Stimulated activated CD4-positive, alpha-beta T cell treated with anti-CD3 and anti-CD28 coated beads, Interleukin-12 subunit alpha, Interleukin-12 subunit beta, amount 100 ng/mL, for 4 hours (primary cell): ENCODE measurements around the gene ATG14.
"Not testable (repeated sequence)": the region's sequence is repeated elsewhere in the genome, so short reads cannot be mapped to it uniquely, and the experiment has no call there.

Experiments used
- DNase-seq: peaks from one replicate; pipeline ENCODE4 v3.0.0-alpha.2; 2020

Gene ATG14, protein sequence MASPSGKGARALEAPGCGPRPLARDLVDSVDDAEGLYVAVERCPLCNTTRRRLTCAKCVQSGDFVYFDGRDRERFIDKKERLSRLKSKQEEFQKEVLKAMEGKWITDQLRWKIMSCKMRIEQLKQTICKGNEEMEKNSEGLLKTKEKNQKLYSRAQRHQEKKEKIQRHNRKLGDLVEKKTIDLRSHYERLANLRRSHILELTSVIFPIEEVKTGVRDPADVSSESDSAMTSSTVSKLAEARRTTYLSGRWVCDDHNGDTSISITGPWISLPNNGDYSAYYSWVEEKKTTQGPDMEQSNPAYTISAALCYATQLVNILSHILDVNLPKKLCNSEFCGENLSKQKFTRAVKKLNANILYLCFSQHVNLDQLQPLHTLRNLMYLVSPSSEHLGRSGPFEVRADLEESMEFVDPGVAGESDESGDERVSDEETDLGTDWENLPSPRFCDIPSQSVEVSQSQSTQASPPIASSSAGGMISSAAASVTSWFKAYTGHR

DNA sequence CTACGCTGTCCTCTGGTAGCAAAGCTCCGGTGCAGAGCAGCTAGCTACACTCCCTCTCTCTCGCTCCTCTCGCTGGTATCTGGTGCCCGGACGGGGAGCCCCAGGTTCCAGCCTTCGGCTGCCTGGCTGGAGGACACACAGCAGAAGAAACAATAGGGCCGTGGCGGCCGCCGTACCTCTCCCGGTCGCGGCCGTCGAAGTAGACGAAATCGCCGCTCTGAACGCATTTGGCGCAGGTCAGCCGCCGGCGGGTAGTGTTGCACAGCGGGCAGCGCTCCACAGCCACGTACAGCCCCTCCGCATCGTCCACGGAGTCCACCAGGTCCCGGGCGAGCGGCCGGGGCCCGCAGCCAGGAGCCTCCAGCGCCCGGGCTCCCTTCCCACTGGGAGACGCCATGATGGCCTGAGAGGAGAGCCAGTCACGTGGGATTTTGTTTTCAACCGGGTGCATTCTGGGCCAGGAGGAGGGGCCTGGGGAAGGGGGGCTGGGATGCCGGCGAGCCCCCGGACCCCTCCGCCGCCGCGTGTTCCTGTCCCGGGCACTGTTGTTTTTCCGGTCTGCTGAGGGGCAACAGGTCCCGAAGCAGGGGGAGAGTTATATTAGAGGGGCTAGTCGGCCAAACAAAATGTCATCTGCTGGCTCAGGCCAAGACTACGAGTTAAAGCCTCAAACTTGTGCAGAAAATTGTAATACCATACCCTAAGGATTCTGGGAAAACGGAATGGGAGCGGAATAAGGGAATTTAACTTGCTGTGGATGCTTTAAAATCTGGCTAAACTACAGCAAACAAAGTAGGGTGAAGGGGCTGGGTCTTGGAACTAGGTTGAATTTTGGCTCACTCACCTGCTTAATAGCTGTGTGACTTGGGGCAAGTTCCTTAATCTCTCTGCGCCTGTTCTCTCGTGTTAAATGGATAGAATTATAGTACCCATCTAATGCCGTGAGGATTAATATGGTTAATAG is at the start of gene ATG14:
TSS of gene ATG14 (minus strand) at position 405 of the 964 bp plus-strand sequence. CDS start at position 397, 8 bp downstream.
- peak; percentile 68 for DNase-seq

DNA sequence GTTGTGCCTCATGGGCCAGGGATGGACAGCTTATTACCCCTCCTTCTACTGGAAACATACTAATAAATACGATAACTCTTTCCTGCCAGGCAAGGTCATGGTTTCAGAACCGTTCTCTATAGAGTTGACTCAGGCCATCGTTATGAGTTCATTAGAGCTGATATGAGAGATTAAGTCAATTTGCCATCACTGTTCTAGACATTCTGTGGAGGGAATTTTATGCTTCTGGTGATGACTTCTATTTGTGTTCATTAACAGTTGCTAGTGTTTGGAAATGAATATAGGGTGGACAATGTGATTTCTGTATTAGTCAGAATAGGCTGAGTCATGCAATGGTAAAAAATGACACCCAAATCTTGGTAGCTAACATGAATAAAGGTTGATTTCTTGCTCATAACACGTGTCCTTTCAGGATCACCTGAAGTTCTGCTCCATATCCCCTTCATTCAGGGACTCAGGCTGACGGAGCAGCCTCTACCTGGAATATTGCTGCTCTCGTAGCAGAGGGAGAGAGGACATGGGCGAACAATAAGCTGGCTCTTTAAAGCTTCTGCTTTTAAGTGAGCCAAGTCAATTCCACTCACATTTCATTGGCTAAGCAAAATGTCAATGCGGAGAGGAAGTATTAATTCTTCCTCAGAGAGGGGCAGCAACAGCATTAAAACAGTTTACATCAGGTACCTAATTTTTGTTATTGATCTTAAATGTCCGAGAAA is 47.3 kb upstream of the ATG14 start:
- DNase-seq, result no peak

DNA sequence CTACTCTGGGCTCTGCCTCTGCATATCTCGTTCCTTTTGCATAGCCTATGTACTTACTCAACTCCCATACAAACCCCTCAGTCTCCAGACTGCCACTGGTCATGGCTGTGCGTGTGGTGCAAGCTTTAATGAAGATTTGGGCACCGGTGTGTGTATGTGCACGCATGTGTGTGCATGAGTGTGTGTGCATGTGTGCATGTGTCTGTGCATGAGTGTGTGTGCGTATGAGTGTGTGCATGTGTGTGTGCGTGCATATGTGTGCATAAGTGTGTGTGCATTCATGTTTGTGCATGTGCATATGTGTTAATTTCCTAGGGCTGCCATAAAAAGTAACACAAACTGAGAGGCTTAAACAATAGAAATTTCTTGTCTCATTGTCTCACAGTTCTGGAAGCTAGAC is 45.9 kb upstream of the ATG14 start:
- DNase-seq, result no peak

DNA sequence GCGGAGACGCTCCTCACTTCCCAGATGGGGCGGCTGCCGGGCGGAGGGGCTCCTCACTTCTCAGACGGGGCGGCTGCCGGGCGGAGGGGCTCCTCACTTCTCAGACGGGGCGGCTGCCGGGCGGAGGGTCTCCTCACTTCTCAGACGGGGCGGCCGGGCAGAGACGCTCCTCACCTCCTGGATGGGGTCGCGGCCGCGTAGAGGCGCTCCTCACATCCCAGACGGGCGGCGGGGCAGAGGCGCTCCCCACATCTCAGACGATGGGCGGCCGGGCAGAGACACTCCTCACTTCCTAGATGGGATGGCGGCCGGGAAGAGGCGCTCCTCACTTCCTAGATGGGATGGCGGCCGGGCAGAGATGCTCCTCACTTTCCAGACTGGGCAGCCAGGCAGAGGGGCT is 44.8 kb upstream of the ATG14 start:
- not testable (repeated sequence) for DNase-seq

DNA sequence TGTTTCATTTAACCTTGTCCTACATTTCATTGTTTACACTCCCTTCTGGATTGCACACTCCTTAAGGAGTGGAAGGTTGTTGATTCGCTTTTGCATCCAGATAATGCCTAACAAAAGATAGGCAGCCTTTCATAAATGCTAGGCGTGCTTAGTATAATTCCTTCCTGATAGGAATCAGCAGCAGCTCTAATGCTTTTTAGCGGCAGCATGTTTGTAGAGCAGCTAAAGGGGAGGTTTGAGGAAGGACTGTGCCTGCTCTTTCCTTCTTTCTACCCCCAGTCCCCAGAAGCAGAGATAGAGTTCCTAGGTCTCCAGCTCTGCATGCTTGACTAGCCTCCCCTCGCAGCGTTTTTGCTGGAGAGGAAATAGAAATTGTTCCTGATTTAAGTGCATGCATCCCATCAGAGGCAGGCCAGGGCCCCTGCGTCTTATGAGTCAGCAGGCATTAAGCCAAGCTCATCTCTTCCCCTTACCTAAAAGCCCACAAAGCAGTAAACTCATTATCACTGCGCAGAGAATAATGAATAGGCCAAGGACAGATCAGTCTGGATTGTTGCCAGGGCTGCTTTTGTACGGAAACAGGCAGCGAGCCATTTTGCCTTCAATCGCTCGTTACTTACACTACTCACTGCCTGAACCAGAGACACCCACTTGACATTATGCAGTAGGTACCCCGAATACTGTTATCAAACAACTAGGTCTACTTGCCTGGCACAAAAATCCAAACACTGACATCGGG is 42.8 kb upstream of the ATG14 start:
- no peak for DNase-seq

DNA sequence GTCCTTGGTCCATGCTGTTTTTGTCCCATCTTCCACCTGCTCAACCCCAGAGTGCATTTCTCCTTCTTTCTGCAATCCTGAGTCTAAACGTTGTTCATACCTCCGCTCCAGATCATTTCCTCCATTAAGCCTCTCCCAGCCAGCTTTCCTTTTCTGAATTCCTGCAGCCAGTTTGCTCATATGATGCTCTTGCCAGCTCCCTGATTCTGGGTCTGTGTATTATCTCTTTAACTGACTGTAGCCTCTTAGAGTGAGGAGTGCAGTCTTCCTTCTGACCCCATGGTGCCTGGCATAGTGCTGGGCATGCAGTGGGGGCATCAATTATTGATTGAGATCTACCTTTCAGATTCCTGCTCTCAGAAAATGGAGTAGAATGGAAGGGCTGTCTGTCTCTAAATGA is 40.3 kb upstream of the ATG14 start:
- DNase-seq, result no peak

DNA sequence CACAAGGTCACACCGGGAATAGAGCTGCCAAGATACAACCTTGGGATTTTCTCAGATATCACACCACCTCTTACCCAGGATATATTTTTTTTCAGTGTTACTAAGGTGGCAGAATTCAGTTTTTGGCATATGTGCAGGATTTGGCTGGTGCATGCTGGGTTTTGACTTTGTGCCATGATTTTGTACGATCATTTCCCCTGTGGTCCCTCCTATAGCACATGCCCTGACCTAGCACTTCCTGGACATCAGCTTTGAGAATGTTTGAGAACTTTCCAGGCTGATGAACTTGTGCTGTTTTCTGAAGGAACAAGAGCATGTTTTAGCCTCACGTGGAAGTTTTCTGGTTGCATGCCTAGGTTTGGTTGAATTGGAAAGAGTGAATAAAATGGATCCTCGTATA is 39.8 kb upstream of the ATG14 start:
- no peak for DNase-seq

DNA sequence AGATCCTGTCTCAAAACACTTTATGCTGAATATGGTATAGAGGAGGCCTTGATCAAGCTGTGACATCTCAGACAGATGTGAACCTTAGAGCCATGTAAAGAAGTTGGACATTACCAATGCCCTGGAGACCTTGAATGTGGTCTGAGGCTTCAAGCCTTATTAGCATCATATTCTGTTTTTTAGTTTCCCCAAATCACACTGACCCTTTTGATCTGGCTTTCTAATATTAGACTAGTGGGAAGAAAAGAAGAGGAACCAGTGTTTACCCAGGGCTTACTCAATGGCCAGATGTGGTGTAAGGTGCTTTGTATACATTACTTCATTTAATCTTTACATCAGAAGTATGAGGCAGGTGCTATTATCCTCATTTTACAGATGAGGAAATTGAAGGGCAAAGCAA is 39.4 kb upstream of the ATG14 start:
- DNase-seq, result no peak

DNA sequence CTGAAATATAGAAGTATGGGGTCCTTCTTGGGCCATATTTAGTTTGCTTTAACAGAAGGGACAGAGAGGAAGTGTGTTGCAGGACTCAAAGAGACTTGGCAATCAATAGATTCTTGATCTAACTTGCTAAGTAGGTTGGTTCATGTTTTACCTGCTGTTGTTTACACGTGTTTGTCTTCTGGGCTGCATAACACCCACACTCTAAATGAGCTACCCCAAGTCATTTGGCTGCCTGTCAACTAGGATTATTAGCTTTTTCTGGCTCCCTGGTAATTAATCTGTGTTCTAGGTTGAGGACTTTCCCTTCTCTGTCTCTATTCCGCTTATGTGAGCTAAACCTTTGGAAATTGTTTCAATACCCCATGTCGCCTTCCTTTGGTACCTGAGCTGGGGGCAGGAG is 38.9 kb upstream of the ATG14 start:
- no peak for DNase-seq

DNA sequence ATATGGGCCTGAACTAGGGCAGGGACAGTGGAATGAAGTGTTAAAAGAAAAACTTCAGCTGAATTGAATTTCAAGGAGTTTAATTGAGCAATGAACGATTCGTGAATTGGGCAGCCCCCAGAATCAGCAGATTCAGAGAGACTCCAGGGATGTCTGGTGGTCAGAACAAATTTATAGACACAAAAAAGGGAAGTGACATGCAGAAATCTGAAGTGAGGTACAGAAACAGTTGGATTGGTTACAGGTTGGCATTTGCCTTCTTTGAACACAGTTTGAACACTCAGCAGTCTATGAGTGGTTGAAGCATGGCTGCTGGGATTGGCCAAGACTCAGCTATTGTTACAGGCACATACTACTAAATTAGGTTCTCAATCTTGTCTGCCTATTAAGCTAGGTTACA is 38.5 kb upstream of the ATG14 start:
- DNase-seq, result no peak

DNA sequence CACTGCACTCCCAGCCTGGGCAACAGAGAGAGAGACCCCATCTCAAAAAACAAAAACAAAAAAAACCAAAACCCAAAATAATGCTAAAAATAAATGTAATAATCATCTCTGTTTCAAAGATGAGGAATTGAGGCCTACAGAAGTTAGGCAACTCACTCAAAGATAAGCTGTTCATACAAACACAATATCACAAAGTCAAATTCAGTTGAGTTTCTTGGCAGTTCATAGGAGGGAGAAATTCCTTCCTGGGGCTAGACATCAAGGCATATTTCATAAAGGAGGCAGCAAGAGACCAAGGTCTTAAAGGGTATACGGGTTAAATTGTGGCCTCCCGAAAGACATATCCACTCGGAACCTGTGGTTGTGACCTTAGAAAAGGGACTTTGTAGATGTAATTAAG is 37.5 kb upstream of the ATG14 start:
- no peak for DNase-seq

DNA sequence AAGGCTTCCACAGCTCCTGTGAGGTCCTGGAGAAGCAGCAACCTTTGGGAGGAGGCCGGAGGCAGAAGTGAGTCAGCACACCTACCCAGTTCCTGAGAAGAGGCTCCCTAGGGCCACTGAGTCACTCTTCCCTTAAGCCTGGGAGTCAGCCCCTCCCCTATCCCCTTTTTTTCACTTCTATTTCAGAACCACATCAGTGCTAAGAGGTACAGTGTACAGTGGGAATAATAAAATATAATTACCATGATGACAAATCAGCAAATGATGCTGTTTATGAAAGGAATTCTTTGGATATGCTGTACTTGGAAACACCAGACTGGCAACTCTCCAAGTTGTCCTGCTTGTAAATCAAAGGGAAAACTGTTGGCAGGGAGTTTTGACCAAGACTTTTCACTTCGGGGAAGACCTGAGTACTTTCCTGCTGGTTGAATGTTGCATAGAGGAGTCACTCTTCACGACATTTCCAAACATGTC is 36.5 kb upstream of the ATG14 start:
- no peak for DNase-seq

DNA sequence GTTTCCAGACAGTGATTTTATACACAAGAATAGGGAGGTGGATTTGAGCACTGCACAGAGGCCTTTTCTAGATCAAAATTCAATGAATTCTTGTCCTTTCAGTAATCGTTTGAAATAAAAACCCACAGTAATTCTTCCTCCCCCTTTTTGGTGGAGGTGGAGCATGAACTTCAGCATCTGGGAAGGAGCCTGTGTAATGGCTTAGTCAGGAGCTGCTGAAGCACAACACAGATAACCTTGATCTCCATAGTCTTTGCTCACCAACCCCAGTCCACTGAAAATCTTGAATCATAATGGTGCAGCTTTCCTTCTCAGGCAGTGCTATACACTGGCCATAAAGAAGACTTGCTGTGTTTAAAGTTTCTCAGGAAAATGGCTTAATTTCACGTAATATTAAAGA is 35.2 kb upstream of the ATG14 start:
- no peak for DNase-seq

DNA sequence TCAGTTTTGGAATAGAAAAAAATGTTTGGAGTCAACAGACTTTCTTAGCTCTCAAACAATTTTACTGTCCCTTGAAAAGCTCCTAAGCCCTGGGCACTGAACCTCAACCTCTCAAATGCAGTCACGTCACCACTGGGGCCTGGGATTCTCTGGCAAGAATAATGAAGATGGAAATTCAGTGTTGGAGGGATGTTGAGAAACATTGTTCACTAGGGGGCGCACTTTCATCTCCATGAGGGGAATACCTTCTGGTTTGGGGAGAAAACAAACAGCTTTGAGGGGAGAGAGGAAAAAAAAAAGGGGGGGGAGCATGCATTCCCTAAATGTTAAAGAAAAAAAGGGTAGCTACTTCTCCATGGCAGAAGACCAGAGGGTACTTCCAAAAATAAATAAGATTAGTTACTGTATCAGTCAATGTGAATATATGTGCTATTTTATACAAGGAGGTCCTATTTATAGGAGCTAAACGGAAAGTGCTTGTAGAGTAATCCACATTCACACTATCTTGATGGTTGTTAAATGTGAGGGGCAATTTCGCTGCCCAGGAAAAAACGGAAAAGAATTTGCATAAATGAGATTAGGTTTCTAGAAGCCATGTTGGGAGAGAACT is 34.6 kb upstream of the ATG14 start:
- DNase-seq, result peak; percentile 23

DNA sequence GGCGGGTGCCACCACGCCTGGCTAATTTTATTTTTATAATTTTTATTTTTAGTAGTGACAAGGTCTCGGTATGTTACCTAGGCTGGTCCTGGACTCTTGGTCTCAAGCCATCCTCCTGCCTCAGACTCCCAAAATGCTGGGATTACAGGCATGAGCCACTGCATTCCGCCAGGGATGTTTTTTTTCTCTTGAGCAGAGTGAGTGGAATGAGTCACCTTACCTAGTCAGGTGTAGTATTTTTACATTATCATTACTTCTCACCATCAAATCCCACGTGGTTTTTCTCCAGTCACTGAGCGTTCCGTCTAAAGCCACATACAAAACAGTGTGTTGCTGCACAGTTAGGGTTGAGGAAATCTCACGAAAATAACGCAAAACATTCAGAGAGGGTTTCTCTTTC is 29.7 kb upstream of the ATG14 start:
- DNase-seq, result no peak

DNA sequence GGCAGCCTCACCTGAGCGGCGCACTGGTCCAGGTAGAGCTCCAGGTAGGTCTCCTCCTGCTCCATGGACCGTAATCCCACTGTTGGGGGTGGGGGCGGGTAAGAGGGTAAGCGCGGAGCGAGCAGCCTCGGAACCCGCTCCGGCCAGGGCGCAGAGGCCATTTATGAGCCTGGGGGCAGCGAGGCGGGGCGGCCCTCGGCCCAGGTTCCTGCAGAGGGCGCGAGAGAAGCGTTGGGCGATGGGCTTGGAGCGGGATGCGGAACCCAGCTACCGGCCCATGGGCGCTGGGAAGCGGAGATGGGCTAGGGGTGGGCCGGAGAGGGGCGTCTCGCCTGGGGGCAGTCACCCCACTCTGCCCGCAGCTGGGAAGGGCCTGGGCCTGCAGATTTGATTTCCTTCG is 28.8 kb upstream of the ATG14 start, which contains the start of gene TBPL2:
TSS of gene TBPL2 (minus strand) at position 232 of the 400 bp plus-strand sequence. CDS start at position 65, 167 bp downstream.
- DNase-seq, result no peak

DNA sequence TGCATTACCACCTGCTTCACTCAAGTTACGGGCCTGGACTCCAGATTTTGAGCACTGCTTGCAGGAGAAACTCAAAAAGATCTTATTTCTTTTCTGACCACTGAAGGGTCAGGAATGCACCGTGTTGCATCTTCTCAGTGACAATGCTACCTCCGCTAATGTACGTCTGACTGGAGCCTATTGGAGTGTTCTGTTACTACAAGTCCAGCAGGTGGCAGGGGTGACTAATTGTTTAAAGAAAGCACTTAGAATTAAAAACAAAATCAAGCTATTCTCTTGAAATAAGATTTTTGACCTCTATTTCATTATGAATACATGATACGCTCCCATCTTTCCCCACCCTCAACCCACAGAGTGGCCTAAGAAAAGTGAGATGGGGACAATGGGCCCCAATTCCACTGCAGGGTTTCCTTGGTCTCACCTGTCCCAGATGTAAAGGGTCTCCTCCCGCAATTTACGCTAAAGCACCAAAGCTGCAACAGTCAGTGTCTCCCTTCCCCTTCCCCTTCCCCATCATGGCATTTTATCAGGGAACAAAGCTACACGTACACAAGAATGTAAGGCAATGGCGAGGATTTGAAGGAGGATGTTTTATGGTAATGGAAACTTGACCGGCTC is 26.5 kb upstream of the ATG14 start:
- no peak for DNase-seq

DNA sequence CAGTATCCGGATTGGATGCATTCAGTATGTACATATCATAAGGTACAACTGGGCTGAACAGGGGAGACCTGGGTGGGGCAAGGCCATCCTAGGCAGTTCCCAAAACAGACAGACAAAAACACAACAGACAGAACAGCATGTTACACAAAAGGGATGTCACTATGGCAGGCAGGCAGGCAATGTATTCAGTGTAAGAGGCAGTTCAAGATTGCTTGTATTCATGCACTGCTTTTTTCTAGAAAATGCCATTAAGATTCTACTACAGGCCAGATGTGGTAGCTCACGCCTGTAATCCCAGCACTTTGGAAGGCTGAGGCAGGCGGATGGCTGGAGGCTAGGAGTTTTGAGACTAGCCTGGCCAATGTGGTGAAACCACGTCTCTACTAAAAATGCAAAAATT is 25.3 kb upstream of the ATG14 start:
- DNase-seq, result no peak

DNA sequence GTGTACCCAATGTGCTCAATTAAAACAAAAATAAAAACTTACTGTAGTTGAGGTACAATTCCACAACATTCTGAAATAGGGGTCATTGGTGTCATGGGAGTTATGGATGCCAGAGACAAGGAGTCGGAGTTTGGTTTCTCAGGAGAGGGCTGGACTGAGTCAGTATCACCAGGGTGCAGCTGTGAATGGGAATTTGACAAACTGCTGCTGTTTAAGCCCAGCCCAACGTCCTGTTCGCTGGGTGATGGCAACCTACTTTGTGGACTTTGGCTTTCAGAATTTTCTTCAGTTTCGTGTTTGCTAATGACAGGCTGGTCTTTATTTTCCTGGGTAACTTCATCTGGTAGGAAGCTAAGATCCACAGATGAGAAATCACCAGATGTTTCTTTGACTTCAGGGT is 24.9 kb upstream of the ATG14 start:
- no peak for DNase-seq

DNA sequence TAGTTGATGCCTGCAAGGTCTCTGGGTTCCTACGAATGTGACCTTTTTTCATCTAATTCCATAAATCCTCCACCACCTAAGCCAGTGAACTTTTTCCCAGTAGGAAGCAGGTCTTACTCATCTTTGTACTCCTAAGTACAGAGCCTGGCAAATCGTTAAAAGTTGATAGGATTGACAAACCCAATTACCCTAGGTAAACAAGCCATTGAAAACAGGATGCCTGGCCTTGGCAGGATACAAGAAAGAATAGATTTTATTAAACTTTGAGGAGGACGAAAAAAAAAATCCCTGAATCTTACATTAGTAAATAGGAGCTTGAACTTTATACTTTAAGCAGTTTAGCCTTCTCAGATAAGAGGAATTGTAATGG is 23.2 kb upstream of the ATG14 start:
- DNase-seq, result no peak
